HG03354 (cell line): ENCODE data around the gene FZR1.
"Not testable (repeated sequence)": the region's sequence is repeated elsewhere in the genome, so short reads cannot be mapped to it uniquely, and the experiment has no call there.

Experiments
- ATAC-seq: cut with Tn5 transposase; IDR thresholded peaks from one replicate; pipeline ENCODE4 v1.9.1; 2021; ENCODE audit warnings: mild to moderate bottlenecking; ENCODE audit not compliant: unreplicated experiment, poor library complexity, severe bottlenecking

The FZR1 gene

GRCh38 chr19:3584036-3584802 is 78.1 kb downstream of the FZR1 start:
- ATAC-seq: not testable (repeated sequence)

- ATAC-seq: no peak
Measured at GRCh38 chr19:3585301-3586126, 79.4 kb downstream of the FZR1 start, which contains the start of gene GIPC3. Gene GIPC3, plus strand, starts transcription at chr19:3585478. Its CDS starts 120 bp downstream, at chr19:3585598.

GRCh38 chr19:3586127-3586626 is 80.1 kb downstream of the FZR1 start:
- ATAC-seq: no peak

GRCh38 chr19:3586707-3587346 is 80.7 kb downstream of the FZR1 start:
- ATAC-seq: no peak
